ENCODE results near the gene RAB4A. TPM values are rescaled to one million over a fixed set of nuclear protein-coding genes. Genes with fewer than 3 reads are reported as not detected.

RAB4A gene
- total RNA-seq, 1 donor from 2014 or later = 121 TPM

DNA sequence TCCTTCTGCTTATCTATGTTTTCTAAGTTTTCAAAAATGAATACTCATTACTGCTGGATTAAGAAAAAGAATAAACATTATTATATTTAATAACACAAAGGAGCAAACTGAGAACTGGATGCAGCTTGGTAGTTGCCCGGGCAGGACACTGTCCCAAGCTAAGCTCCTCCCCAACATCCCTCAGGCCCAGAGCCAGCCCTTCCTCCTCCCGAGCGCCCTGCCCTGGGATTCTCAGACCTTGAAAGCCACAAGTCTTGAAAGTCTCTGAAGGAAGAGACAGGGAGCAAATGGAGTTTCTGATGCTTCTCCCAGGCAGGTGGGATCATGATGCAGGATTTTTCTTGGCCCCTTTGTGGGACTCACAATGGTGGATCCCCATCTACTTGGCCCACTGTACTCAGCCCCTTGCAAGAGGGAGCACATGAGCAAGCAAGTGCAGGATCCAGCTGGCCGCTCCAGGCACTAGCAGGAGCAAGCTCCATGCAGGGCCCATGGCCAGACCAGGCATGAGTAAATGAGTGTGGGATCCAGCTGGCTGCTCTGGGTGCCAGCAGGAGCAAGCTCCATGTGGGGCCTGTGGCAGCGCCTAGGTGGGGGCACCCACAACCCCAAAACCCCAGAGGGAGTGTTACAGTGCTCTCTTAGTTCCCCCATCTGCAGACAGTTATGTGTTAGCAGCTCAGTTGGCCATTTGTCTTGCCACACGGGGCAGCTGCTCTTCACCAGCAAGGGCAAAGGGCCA is 32.1 kb upstream of the RAB4A start:
- DNase-seq = no peak
- intact Hi-C loops (cut with micrococcal nuclease) = no loop called here
- peak; percentile 58 for ATAC-seq

DNA sequence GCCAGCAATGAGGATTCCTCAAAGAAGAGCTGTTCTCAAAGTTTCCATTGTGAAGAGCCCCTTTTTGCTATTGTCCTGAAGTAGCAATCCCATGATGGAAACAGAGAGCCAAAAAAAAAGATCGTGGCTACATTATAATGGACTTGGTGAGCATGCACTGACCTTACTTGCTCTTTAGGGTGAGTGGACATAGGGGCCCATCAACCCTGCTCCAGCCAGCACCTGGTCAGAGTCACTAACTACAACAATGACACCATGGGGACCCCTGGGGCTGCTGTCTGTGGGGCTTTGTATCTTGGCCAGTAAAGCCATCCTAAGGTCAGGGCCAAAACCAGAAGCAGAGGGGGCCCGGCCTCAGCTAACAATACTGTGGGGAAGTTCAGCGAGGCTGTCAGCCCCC is 30.4 kb upstream of the RAB4A start:
- ATAC-seq = no peak
- intact Hi-C loops (cut with micrococcal nuclease) = no loop called here
- DNase-seq = no peak

DNA sequence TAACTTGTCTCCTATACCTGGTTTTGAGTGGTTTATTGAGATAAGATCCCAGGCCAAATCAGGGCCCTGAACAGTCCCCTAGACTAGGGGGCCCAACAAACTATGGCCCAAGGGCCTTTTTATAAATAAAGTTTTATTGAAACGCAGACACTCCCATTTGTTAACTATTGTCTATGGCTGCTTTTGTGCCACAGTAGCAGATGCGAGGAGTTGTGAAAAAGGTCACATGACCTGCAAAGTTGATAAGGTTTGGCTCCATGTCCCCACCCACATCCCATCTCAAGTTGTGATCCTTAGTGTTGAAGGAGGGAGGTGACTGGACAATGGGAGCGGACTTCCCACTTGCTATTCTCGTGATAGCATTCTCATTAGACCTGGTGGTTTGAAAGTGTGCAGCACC is 29.5 kb upstream of the RAB4A start:
- DNase-seq = no peak
- intact Hi-C loops (cut with micrococcal nuclease) = no loop called here

DNA sequence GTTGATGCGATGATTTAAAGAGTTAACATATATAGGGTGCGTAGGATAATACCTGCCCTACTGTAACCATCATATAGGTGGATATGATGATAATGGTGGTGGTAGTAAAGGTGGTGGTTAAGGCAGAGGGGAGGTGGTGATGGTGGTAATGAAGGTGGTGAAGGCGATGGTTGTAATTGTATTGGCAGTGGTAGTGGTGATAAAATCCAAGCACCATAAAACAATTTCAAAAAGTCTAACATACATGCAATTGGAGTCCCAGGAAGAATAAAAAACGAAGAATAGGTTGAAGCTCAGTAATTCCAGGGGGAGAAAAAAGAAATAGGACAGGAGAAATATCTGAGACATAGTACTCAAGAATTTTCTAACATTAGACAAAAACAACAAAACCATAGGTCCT is 27.3 kb upstream of the RAB4A start:
- DNase-seq = no peak
- no peak for ATAC-seq
- intact Hi-C loops (cut with micrococcal nuclease) = no loop called here

More for the DNA sequence above, 29.5 kb upstream of the RAB4A start:
- ATAC-seq = no peak

DNA sequence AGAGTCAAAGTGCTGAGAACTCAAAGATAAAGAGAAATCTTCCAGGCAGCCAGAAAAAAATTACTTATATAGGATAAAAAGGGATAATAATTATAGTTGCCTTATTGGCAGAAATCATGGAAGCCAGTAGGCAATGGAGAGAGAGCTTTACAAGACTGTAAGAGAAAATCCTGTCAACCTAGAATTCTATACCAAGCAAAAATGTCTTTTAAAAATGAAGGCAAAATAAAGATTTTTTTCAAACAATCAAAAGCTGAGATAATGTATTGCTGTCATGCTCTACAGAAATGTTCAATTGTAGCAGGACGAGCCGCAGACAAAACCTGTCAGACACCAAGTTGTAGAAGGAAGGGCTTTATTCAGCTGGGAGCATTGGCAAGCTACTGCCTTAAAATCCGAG is 26.8 kb upstream of the RAB4A start:
- intact Hi-C loops (cut with micrococcal nuclease) = no loop called here
- DNase-seq (no peak), ATAC-seq (no peak)

DNA sequence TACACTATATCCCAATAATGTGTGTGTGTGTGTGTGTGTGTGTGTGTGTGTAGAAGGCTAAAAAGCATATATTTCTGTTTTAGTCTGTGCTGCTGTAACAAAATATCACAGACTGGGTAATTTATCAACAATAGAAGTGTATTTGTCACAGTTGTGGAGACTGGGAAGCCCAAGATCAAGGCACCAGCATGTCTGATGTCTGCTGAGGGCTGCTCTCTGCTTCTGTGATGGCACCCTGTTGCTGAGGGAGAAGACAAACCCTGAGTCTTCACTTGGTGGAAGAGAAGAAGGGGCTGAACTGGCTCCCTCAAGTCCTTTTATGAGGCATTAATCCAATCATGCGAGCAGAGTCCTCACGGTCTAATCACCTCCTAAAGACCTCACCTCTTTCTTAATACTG is 23.0 kb upstream of the RAB4A start:
- intact Hi-C loops (cut with micrococcal nuclease) = no loop called here
- DNase-seq (no peak), ATAC-seq (no peak)

DNA sequence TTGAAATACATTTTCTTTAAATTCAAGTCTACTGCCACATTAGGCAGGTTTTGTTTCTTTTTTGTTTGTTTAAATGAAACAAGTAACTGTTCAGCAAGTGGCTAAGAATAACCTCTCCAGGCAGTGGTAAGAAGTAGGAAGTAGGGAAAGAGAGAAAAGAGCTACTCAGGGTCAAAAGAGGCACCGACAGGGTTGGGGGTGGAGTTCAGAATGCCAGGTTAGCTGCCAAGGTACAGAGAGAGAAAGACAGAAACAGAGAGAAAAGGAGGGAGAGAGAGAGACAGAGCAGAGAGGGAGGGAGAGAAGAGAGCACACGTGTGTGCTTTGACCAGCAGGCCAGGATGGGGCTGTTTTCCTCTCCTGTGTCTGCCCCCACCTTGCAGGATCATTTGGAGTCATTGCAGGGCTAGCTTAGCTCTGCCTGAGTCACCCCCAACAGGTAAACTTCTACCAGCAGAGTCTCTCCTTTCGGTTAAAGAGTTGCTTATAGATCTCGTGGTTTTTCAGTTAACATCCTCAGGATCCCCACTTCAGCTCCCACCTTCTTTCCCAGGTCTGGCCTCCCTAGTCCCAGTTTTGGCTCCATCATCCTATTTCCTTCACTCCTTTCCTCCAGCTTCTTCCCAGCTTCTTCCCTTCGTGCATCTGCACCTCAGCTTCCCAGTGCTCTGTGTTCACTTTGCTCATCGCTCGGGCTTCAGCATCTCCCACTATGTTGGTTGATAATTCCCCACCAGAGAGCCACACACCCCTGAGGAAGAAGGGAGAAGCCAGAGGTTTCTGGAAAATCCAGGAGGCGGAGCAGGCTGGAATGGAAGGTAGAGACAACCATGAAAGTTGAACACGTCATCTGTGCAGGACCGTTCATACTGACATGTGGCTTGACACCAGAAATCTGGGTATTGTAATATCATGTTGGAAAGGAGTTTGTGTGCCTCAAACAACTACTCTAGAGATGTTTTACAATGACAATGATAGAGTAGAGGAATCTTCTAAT is 21.8 kb upstream of the RAB4A start:
- DNase-seq (no peak), ATAC-seq (no peak)
- intact Hi-C loops (cut with micrococcal nuclease) = no loop called here

DNA sequence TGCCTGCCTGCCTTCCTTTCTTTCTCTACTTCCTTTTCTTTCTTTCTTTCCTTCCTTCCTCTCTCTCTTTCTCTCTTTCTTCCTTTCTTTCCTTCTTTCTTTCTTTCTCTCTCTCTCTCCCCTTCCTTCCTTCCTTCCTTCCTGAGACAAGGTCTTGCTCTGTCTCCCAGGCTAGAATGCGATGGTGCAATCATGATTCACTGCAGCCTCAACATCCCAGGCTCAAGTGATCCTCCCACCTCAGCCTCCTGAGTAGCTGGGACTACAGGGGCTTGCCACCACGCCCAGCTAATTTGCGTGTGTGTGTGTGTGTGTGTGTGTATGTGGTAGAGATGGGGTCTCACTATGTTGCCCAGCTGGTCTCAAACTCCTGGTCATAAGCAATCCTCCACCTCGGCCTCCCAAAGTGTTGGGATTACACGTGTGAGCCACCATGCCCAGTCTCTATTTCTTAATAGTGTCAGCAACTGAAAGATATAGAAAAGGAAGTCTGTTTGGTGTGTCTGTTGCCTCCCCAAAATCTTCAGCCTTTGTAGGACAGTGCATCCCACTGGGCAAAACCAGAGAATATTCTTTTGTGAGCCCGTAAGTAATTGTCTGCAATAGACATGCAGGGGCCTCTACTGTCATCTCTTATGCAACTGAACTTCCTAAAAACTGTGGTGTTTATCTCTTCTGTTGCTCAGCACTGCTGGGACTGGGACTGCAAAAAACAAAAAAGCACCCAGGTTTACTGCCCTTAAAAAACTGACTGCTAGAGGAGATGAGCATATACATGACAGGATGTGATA is 20.9 kb upstream of the RAB4A start:
- DNase-seq = no peak
- peak; percentile 15 for ATAC-seq
- intact Hi-C loops (cut with micrococcal nuclease) = no loop called here

DNA sequence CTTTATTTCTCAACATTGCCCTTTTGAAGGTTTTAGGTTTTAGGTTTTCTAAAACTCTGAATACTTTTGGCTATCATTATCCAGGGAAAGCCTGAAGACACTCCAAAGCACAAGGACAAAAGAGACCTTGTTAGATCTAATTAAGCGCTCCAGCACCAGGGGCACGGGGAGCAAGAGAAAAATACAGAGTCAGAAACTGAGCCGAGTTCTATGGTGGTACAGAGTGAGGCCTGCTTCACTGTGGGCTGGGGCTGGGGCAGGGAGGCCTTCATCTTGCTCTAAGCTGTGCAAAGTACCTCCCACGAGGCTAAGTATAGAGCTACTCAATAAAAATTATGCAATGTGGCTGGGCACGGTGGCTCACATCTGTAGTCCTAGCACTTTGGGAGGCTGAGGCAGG is 19.7 kb upstream of the RAB4A start:
- ATAC-seq = no peak
- intact Hi-C loops (cut with micrococcal nuclease) = no loop called here
- no peak for DNase-seq

DNA sequence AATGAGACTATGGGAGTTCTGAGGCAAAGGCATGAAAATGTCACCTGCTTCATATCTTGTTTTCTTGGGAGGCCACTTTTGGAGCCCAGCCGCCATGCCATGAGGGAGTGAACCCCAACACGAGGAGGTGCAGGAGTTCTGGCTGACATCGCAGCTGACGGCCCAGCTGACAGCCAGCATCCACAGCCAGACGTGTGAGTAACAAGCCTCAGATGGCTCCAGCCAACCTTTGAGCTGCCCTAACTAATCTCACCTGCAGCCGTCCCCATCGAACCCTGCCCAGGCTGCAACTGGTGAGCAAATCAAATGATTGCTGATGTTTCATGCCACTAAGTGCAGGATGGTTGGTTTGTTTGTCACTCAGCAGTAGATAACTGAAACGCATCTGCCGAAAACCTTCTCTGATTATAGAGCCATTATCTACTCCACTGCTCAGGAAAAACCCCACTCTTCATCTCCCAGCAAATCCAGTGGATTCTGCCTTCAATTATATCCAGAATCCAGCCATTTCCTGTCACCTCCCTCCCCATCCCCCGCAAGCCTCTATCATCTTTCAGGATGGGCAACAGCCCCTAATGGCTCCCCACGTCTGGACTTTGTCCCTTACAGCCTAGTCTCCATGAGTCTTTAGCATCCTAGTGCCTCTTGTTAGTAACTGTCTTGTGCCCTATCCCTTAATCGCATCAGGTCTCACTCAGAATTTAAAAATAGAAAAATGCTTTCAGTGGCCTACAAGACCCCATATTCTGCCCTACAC is 18.5 kb upstream of the RAB4A start:
- ATAC-seq (peak; percentile 60), DNase-seq (no peak)
- intact Hi-C loops (cut with micrococcal nuclease) = no loop called here

DNA sequence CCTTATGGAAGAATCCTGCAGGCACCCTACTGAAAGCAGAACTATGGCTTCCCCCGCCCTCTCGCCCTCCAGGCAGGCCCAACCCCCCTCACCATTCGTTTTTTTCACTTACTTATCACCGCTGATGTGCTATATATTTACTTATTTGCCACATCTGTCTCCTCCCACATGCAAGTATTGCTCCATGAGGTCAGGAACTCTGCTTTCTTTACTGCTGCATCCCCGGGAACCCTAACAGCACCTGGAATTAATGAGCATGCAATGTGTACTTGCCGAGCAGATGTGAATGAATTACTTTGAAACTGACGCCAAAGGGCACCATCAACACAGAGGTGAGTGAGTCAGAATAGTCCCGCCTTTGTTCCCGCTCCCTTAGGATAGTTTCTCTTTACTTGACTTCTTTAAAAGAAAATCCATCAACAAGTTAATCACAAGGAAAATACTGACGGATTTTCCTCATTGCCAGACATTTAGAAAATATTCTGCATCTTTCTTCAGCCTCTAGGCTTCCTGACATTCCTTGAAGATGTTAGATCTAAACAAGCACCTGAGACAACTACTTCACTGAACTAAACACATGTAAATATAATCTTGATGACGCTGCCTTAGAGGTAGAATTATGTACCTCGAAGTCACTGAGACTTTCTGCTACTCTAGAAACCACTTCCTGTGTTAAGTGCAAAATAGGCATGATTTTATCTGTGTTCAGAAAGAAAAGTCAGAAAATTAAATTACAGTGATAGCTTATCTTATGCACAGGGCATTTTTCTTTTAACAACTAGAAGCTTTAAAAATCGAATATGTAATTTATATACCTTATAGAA is 17.5 kb upstream of the RAB4A start:
- ATAC-seq (no peak), DNase-seq (no peak)
- intact Hi-C loops (cut with micrococcal nuclease) = no loop called here

DNA sequence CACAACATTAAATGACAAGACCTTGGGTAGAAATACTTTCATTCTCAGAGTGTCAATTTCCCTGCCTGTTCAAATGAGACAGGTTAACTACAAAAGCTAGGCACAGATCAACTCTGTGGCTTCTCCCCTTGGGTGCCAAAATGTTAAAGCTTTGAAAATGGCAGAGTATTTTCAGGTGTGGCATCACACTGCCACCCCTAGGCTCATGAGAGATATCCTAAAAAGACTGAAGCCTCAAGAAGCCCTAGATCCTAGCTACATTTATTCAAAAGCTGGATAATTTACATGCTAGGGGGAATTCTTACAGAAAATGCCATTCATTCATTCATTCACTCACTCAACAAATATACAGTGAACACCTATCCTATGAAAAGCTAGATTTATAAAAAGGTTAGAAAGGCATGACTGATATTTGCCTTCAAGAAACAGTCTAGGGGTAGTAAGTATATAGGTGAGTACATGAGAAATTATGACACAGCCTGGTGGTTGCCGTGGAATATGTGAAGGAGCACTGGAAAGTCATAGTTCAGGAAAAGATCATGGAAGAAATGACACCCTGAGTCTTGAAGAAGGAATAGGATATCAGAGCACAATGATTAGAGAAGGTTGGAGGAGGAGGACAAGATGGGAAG is 15.9 kb upstream of the RAB4A start:
- peak; percentile 37 for ATAC-seq
- no peak for DNase-seq
- intact Hi-C loops (cut with micrococcal nuclease) = loop anchor here (5.0 kb wide), 1 partner anchor 227 kb away; no protein-coding TSS in a partner anchor

DNA sequence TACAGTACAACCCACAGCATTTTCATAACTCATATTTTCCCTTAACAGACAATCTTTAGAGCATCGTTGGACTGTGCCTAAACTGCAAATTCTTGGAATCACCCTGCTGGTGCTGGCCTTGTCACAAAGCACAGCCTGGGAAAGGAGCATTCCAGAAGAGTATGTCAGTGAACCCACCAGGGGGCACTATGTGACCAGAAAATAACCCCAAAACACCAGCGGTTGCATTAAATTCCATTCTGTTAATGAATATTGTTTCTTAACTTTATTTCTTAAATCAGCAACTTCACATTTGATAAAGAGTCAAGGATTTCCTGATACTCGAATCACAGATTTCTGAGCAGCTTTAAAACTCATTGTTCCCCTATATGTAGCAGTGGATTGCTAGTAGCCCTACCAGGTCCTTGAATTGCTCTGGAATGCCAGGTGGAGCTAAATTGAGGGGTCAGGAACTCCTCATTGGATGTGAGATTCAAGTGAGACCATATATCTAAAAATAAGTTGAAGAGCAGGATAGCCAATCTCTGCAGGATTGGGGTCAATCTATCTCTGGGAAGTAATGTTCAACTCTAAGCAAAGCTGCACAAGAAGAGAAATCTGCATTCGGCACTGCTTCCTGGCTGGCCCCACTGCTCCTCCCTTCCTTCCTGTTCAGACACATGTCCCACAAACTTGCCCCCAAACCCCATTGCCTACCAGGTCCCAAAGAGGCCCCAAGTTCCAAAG is 12.7 kb upstream of the RAB4A start:
- intact Hi-C loops (cut with micrococcal nuclease) = loop anchor here (5.0 kb wide), 1 partner anchor 224 kb away; no protein-coding TSS in a partner anchor
- peak; percentile 85 for ATAC-seq
- DNase-seq = peak; percentile 37

DNA sequence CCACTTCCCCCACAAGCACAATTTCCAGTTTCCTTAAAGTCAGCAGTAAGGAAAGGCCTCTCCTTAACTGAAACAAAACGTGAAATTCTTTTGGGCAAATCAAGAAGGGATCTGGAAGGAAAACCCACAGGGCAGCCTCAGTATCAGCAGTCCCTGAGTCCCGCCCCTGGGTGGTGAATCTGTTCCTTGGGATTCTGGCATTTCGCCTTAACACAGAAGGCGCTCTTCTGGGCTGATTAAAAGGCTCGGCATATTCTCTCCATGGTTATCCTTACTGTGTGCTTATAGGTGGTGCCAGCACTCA is 12.2 kb upstream of the RAB4A start:
- intact Hi-C loops (cut with micrococcal nuclease) = loop anchor here (5.0 kb wide), 1 partner anchor 224 kb away; no protein-coding TSS in a partner anchor
- DNase-seq (no peak), ATAC-seq (peak; percentile 35)

DNA sequence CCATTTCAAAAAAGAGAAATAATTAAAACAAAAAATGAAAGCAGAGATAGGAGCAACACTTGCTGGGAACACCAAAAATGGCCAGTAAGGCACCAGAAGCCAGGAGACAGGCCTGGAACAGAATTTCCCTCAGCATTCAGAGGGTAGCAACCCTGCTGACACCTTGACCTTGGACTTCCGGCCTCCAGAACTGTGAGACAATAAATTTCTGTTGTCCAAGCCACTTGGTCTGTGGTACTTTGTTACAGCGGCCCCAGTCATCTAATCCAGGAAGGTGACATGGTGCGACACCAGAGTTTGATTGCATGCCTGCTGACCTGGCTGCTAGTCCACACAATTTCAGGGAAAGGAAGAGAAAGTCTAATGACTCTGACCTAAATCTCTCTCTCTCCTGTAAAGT is 10.6 kb upstream of the RAB4A start:
- no peak for DNase-seq
- ATAC-seq = no peak
- intact Hi-C loops (cut with micrococcal nuclease) = no loop called here

DNA sequence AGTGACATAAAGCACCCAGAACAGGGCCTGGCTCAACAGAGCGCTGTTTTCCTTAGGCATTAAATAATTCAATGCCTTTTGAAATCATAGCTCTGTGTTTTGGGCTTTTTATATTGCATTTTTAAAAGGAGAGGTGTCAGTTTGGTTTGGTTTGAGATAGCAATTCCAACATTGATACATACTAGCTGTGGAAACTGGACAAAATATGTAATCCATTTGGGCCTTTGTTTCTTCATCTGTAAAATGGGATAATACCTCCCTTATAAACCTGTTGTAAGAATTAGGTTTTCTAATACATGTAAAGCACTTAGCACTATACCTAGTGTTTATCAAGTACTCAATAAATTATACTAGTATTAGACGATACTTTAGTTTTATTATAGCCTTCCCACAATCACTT is 8.7 kb upstream of the RAB4A start:
- ATAC-seq (no peak), DNase-seq (no peak)
- intact Hi-C loops (cut with micrococcal nuclease) = no loop called here

DNA sequence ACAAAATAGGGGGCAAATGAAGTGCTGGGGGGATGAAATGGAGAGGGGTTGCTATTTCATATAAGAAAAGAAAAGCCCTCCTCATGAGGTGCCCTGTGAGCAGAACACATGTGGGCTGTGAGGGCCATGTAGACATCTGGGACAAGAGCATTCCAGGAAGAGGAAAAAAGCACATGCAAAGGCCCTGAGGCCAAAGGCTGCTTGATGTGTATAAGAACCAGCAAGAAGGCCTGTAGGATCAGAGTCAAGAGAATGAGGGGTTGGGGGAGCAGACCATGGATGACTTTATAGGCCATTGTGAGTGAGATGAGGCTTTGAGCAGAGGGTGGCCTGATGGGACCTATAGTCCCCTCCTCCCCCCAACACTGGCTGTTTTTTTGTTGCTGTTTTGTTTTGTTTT is 7.7 kb upstream of the RAB4A start:
- ATAC-seq = no peak
- intact Hi-C loops (cut with micrococcal nuclease) = no loop called here
- DNase-seq = no peak
